Measurements from ENCODE around the gene LGR4.
"Not testable (repeated sequence)": the region's sequence is repeated elsewhere in the genome, so short reads cannot be mapped to it uniquely, and the experiment has no call there.

Gene LGR4

DNA sequence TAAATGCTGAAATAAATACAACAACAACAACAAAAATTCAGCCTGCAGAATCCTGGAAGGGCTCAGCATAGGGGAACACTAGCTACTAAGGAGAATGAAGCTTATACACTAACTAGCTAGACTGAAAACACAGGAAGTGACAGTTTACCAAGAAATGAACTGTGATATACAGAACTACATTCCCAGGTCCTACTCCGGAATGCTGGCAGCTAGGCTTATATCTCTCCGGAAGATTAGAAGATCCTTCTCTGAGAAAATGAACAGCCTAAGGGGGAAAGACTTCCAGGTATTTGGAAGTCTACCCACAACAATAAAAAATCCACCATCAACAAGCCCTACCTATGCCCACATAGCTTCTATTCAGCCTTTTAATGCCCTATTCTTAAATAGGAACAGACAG, 140.6 kb downstream of the LGR4 start:
- TF ChIP-seq, protein P1, sequence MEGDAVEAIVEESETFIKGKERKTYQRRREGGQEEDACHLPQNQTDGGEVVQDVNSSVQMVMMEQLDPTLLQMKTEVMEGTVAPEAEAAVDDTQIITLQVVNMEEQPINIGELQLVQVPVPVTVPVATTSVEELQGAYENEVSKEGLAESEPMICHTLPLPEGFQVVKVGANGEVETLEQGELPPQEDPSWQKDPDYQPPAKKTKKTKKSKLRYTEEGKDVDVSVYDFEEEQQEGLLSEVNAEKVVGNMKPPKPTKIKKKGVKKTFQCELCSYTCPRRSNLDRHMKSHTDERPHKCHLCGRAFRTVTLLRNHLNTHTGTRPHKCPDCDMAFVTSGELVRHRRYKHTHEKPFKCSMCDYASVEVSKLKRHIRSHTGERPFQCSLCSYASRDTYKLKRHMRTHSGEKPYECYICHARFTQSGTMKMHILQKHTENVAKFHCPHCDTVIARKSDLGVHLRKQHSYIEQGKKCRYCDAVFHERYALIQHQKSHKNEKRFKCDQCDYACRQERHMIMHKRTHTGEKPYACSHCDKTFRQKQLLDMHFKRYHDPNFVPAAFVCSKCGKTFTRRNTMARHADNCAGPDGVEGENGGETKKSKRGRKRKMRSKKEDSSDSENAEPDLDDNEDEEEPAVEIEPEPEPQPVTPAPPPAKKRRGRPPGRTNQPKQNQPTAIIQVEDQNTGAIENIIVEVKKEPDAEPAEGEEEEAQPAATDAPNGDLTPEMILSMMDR (IDR thresholded peaks at IDR 0.05; ENCODE audit: extremely low read depth, missing control alignments), result no peak
- DNase-seq (ENCODE audit: low spot score), result no peak

DNA sequence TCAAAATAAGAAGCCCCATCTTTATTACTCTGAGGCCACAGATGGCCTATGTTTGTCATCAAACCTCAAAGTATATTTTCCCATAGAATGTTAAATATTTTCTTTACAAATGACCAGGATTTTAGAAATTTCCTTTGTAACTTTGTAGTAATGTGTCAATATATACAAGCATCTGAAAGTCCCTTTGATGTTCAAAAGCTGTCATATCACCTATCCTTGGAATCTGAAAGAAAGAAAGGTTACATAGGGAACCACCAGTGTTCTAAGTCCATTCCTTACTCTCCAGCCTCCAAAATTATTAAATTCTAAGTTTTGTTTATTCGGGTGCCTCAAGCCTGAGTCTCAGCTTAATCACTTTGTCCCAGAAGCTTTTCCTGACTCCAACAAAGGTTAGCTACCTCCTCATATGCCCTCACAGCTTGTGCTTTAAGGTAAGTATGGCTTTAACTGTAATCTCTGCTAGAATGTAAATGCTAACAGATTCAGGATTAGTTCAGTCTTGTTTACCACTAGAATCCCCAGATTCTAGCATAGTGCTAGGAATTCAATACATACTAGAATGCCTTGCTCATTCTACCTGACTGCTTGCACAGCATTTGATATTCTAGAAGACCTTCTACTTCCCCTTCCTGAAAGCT, 141.8 kb downstream of the LGR4 start:
- TF ChIP-seq, protein P1 (IDR thresholded peaks at IDR 0.05; ENCODE audit: extremely low read depth, missing control alignments), result no peak
- DNase-seq (ENCODE audit: low spot score), result no peak

DNA sequence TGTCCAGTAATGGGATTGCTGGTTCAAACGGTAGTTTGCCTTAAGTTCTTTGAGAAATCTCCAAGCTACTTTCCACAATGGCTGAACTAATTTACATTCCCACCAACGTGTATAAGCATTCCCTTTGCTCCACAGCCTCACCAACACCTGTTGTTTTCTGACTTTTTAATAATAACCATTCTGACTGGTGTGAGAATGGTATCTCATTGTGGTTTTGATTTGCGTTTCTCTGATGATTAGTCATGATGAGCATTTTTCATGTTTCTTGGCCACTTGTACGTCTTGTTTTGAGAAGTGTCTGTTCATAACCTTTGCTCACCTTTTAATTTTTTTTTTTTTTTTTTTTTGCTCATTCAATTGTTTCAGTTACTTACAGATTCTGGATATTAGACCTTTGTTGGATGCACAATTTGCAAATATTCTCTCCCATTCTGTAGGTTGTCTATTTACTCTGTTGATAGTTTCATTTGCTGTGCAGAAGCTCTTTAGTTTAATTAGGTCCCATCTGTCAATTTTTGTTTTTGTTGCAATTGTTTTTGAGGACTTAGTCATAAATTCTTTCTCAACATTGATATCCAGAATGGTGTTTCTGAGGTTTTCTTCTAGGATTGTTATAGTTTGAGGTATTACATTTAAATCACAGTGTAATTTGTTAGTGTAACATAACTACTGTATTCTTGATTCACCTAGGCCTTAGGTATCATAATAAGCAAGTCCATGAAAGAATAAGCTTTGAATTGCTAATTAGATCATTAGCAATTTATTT, 142.5 kb downstream of the LGR4 start:
- TF ChIP-seq, protein P1 (IDR thresholded peaks at IDR 0.05; ENCODE audit: extremely low read depth, missing control alignments), result no peak
- no peak for DNase-seq (ENCODE audit: low spot score)

DNA sequence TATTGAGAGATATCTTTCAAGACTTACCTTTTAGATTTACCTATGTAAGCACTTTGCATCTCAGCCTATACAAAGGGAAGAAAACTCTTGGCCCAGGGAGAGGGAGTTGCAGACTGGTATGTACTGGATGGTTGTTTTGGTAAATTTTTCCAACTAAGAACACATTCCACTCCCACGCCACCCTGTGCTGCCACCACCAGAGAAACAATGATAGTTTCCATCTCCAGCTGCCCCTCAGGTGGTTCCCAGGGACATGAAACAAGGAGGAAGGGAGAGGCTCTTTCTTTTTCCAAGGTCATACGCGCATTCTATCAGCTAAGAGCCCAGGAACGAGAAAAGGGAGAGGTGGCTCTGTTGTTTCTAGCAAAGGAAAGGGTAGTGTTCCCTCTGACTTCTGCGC, 144.0 kb downstream of the LGR4 start:
- TF ChIP-seq, protein P1 (IDR thresholded peaks at IDR 0.05; ENCODE audit: extremely low read depth, missing control alignments), result no peak
- no peak for DNase-seq (ENCODE audit: low spot score)

DNA sequence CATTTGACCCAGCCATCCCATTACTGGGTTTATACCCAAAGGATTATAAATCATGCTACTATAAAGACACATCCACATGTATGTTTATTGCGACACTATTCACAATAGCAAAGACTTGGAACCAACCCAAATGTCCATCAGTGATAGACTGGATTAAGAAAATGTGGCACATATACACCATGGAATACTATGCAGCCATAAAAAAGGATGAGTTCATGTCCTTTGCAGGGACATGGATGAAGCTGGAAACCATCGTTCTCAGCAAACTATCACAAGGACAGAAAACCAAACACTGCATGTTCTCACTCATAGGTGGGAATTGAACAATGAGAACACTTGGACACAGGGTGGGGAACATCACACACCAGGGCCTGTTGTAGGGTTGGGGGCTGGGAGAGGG, 145.5 kb downstream of the LGR4 start:
- DNase-seq (ENCODE audit: low spot score), result not testable (repeated sequence)

DNA sequence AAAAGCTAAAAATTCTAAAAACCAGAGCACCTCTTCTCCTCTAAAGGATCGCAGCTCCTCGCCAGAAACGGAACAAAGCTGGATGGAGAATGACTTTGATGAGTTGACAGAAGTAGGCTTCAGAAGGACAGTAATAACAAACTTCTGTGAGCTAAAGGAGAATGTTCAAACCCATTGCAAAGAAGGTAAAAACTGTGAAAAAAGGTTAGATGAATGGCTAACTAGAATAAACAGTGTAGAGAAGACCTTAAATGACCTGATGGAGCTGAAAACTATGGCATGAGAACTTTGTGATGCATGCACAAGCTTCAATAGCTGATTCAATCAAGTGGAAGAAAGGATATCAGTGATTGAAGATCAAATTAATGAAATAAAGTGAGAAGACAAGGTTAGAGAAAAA, 150.4 kb downstream of the LGR4 start:
- not testable (repeated sequence) for DNase-seq (ENCODE audit: low spot score)

DNA sequence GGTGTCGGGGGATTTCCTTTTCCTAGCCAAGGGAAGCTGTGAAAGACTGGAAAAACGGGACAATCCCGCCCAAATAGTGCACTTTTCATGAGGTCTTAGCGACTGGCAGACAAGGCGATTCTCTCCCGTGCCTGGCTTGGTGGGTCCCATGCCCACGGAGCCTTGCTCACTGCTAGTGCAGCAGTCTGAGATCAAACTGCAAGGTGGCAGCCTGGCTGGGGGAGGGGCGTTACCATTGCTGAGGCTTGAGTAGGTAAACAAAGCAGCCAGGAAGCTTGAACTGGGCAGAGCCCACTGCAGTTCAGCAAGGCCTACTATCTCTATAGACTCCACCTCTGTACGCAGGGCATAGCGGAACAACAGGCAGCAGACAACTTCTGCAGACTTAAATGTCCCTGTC, 151.2 kb downstream of the LGR4 start:
- not testable (repeated sequence) for DNase-seq (ENCODE audit: low spot score)

DNA sequence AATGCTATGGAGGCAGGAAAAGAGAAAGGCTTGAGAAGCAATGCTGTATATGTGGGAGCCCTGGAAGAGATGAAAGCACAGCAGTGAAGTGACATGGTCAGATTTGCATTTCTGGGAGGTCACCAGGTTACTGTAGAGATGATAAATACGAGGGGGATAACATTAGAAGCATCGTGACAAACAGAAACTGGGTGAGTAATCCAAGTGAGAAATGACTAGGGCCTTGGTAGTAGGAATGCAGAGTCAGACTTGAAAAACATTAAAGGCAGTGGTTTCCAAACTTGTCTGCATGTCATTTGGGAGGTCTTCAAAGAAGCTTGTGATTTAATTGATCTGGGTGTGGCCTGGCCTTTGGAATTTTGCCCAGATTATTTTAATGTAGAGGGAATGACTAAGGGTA, 153.5 kb downstream of the LGR4 start:
- peak; percentile 61 for DNase-seq (ENCODE audit: low spot score)
- TF ChIP-seq, protein P1 (IDR thresholded peaks at IDR 0.05; ENCODE audit: extremely low read depth, missing control alignments), result no peak

DNA sequence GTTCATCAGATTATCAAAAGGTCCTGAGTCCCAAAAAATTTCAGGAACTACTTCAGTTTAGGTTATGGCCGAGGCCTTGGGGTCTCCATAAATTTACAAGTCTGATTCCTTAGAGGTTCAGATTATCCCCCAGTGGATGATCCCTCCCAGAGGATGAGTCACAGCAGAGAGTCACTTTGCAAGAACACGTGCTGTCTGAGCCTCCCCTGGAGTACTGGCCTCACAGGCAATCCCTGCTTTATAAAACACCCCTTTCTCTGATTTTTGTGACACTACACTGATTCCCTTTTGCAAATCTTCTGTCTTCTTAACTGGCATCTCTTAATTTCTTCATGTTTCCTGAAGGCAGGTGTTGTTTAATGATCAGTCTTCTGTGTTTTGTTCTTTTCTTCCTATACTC, 154.8 kb downstream of the LGR4 start:
- no peak for DNase-seq (ENCODE audit: low spot score)
- TF ChIP-seq, protein P1 (IDR thresholded peaks at IDR 0.05; ENCODE audit: extremely low read depth, missing control alignments), result no peak
